OCI-M1 (cell line): Measurements from ENCODE around the gene UBASH3B.
A peak's percentile ranks its signal among the peaks of the same experiment; 100 is the strongest.

Experiments
- DNase-seq: peaks from one replicate; lab custom pipeline; 2025; lab: John Stamatoyannopoulos, UW

Gene UBASH3B

DNA sequence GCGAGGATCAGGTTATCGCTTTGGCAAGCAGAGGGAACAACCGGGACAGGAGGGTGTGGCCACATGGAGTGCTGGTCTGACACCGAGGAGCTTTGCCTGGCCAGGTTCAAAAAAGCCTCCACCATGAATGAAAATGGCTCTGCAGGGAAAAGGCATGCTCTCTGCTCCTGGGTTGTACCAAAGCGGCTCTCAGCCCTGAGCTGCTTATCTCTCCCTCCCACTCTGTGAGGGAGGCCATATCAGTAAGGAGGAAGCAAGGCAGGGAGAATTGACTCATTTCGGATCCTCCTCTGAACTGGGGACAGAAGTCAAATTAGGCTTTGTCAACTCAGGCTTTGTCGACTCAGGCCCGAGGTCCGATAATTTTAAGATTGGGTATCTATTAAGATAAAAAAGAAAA, 99.9 kb downstream of the UBASH3B start:
- DNase-seq: peak; percentile 94

DNA sequence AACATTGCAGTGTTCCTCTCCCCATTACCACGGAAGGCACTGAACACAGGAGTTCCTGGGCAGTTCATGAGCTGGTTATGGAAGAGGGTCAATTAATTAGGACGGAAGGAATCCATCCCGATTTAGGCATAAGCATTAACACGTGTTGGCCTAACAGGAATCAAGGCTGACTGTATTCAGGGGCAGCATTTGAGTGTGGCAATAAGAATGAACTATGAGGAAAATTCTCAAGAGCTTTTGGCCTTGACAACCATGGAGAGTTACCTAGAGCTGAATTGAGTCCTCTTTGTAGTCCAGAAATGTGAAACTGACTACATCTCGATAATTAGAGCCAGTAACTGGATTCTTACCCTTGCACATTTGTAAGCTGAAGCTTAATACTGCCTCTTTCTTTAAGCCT, 100.4 kb downstream of the UBASH3B start:
- peak; percentile 65 for DNase-seq

DNA sequence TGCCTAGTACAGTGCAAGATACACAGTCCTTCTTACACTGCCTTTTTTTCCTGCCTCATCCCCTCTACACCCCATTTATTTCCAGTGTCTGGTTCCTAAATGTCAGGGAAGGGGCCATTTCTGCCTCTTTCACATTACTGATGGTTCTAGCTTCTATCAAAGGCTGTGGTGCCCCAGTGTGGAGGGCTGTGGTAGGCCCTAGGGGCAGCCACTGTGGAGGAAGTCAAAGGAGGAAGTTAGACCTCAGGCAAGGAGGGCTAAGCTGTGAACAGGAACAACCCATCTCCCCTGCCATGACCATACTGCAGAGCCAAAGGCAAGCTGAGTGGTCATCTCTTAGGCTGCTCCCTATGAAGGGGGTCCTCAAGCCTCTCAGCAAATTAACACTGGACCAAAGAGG, 100.9 kb downstream of the UBASH3B start:
- peak; percentile 92 for DNase-seq

DNA sequence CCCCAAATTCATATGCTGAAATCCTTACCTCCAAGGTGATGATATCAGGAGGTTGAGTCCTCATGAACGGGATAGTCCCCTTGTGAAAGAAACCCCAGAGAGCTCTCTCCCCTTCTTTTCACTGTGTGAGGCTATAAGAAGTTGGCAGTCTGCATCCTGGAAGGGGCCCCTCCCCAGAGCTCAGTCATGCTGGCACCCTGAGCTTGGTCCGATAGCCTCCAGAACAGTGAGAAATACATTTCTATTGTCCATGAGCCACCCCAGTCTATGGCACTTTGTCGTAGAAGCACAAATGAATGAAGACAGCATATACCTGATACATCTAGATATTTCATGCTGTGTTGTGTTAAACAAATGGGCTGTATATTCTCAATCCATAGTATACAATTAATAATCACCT, 101.7 kb downstream of the UBASH3B start:
- DNase-seq: no peak

DNA sequence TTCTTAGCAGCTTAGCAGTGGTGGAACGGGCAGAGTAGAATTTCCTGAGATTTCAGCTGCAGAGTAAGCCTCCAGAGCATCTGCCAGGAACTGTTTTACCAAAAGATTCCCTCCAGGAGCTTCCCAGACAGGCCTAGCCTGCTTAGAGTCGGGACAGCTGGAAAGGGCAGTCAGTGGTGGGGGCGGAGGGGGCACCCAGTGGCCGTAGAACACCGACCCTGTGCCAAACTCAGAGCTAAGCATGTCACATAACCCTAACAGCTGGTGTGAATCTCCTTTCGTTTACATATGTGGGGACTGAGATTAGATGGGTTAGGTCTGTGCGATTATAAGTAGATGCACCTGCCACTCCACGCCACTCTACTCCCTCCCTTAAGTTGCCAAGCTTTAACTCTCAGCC, 102.8 kb downstream of the UBASH3B start:
- no peak for DNase-seq

DNA sequence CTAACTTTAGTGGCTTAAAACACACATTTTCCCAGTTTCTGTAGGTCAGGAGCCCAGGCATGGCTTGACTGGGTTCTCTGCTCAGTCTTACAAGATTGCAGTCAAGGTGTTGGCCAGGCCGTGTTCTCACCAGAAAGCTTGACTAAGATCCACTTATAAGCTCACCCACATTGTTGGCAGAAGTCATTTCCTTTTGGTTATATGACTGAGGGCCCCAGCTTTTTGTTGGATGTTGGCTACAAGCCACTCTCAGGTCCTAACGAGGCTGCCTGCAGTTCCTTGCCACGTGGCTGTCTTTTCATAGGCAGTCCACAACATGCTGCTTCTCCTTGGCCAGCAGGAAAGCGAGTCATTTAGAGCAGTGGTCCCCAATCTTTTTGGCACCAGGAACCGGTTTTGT, 103.5 kb downstream of the UBASH3B start:
- DNase-seq: no peak

DNA sequence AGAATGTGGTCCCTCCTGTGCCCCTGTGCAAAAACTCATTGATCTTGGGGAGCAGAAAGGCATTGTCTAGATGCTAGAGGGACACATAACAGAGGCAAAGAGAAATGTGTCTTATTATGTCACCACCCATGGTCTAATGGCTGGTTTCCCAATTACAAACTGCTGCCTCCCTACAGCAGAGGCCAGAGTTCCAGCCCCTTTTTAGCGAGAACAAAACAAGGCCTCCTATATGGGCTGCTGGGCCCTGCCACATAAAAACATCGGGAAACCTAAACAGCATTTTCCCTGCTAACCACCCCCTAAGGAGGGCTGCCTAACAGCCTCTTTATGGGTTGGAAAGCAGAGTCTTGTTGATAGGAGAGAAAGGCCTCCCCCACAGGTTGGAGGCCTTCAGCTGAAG, 107.6 kb downstream of the UBASH3B start:
- DNase-seq: no peak

DNA sequence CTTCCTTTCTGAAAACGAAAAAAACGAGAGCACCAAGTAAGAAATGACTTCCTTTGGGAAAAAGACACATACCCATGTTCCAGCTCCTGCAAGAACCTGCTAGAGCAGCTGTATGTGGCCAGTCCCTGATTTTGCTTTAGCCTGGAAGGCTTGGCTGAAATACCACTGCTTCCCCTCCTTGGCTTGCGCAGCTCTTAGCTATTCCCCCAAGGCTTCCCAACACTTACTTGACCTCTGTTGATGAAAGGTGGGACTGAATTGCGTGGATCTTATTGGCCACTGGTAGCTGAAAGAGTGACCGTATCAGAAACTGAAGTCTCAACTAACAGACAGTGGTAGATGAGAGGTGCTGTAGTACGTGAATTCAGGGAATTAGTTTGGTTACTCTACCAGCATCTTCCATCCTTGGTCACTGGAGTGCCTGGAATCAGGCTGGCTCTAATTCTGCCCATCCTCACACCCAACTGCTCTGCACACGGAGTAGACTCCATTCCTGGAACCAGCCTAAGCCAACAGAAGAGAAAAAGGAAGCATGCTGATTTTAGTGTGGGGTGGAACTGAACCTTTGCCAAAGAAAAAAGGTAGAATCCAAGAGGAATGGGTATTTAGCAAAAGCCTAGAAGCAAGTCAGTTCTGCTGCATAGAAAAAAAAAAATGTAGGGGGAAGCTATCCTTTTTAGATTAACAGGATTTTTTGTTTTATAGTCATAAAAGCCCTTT, 109.0 kb downstream of the UBASH3B start:
- DNase-seq: no peak

DNA sequence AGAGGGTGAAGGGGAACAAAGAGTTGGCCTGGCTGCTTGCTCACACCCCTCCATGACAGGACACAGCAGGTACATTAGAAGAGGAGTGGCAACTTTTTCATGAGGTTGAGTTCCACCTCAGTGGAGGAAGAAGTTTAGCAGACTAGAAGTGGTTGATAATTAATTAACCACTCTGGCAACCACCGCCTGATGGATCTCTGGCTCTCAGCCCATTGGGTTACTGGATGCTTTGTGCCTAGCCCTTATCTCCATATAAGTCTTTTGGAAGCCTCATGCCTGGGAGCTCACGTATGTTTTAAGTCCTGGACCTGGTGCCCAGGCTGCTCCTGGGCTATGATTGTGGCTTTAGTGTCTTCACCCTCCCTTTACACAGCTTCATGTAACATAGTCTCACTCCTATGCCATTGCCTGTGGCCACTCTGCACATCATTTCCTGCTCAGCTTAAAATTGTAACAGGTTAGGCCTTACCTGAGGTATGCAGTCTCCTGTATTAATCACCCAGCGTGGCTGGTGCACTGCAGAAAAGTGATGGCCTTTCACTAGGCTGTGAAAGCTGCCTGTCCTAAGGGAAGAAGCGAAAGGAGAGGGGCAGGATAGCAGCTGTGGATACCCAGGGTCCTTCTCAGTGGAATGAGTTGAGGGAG, 110.1 kb downstream of the UBASH3B start:
- no peak for DNase-seq

DNA sequence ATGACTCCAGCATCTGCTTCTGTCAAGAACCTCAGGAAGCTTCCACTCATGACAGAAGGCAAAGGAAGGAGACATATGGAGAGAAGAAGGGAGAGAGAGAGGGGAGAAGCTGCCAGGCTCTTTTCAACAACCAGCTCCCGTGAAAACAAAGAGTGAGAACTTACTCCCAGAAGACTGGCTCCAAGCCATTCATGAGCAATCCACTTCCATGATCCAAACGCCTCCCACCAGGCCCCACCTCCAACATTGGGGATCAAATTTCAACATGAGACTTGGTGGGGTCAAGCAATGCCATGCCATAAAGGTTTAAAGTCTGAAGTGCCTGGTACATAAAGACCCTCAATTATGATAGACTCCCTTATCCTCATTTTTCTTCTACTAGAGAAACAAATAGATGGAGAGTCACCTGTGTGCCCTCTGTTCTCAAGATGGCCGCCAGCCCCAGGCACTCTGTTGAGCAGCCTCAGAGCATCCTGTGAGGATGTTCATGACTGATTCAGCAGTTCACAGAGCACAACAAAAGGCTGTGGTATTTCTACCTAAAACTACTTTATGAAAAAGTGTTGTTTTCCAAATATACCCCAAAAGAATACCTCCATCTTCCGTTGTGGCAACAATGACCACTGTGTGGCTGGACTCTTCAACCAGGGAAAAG, 113.7 kb downstream of the UBASH3B start:
- DNase-seq: no peak

DNA sequence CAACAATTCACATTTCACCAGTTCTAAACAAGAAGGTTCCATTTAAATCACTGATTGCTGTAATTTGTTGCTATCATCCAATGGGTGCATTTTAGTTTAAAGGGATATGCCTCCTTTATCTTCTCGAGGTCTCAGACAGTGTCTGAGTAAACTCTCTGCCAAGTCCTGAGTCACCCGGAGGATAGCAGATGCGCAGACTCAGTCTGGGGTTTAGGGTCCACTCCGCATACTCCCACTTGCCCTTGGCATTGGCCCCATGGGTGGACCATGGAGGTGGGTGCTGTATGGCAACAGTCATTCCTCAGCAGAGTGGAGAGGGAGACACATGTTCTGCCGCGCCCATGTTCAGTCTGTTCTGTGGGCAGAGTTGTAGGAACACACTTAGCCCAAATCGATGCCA, 117.4 kb downstream of the UBASH3B start:
- DNase-seq: no peak

DNA sequence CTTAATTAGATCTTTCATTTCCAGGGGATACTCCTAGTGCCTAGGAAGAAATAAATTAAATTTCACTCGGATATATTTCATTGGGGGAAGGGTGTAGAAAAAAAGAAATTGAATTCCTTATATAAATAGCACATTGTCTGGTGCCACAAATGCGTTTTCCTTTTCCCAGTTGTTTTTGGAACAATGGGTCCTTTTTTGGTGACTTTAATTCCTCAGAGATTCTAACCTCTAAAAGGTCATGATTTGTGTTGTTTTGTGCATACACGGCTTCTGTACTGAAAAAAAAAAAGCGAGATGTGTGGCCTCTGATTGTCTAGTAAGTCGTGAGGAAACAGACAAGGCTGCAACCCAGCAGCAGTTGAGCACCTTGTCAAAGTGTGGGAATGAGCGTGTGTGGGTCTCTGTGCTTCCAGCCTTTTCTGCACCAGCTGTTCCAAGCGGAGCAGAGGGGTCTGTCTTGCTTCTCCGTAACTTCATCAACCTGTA, 118.3 kb downstream of the UBASH3B start:
- no peak for DNase-seq

DNA sequence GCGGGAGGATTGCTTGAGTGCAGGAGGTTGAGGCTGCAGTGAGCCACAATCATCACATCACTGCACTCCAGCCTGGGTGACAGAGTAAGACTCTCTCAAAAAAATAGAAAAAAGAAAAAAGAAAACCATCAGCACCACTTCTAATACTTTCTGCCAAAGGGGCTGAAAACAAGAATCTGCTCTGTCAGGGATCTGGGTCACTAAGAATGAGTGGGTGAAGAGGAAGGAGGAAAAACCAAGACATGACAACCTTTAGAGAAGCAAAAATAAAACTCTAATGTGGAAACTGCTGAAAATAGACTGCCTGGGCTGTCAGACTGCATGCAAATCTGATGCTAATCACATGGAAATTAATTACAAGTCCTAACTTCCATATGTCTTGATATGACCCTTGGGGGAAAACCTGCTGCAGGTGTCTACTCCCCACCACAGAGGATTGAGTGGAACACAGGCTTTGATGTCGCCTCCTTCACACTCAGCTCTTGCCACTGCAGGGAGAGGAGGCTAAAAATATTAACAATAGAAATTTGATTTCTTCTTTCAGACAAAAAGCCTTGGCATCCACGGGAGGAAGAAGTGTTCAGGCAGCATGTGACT, 120.3 kb downstream of the UBASH3B start:
- no peak for DNase-seq

DNA sequence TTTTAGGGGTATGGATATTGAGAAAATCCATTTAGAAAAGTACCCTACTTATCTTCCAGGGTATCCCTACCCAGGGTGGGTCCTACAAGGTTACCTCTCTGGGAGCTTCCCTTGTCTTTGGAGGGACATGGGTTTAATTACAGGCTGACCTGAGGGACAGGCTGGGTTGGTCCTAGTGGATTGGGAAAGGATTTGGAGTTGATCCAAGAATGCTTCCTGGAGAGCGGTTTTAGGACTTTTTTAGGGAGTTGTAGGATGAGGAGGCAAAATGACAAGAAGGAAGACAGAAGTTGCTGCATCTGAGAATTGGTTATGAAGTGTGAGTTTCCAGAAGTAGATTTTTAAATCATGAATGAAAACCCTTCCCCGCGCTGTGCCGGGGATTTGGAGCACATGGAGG, 121.0 kb downstream of the UBASH3B start:
- DNase-seq: no peak

DNA sequence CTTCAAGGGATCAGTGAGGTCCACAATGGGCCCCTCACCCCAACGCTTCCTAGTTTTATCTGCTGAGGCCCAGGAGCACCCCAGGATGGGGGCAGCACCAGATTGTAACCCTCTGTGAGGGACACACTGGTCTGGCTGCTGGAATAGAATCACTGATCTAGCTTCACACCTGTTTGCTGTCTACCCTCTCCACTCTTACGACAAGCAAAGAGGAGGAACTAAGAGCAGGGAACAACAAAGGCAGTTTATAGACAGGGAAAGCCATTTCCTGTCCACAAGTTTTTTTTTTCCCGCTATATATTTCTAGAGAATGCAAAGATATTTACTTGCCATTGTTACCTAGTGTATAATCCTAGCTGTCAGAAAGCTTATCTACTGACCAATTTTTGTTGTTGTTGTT, 121.8 kb downstream of the UBASH3B start:
- no peak for DNase-seq

DNA sequence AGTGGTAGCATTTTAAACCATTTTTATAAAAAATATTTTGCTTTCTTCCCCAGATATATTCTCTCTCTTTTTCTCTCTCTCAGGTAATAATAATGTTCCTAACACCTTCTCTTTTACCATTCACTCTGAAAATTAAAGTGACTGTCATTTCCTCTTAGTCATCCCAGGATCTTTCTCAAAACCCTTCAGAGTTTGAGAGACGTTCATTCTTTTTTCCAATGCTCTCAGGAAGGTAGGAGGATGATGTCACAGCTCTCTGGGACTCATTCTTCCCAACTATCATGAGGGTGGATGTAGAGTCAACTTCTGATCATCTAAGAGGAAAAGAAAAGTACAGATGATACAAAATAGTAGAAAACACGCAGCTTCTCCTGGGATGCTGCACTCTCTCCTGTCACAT, 122.6 kb downstream of the UBASH3B start:
- DNase-seq: no peak

DNA sequence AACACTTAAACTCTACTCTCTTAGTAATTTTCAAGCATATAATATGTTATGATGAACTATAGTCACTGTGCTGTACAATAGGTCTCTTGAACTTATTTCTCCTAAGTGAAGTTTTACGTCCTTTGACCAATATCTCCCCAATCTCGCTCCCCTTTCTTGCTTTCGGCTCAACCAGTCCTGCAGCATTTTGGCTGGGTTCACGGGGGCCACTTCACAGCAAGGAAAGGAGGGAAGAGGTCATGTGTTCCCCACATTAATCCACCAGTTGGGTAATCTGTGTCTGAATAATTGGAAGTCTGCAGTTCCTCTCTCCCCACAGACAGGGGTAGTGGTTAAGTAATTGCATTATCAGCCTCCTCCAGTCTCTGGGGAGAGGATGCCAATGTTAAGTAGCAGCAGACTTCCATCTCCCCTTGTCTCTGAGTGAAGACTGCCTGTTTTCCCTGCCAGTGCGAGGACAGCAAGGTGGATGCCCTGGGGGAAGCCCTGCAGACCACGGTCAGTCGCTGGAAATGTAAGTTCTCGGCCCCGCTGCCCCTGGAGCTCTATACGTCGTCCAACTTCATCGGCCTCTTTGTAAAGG, 123.6 kb downstream of the UBASH3B start:
- DNase-seq: peak; percentile 15

DNA sequence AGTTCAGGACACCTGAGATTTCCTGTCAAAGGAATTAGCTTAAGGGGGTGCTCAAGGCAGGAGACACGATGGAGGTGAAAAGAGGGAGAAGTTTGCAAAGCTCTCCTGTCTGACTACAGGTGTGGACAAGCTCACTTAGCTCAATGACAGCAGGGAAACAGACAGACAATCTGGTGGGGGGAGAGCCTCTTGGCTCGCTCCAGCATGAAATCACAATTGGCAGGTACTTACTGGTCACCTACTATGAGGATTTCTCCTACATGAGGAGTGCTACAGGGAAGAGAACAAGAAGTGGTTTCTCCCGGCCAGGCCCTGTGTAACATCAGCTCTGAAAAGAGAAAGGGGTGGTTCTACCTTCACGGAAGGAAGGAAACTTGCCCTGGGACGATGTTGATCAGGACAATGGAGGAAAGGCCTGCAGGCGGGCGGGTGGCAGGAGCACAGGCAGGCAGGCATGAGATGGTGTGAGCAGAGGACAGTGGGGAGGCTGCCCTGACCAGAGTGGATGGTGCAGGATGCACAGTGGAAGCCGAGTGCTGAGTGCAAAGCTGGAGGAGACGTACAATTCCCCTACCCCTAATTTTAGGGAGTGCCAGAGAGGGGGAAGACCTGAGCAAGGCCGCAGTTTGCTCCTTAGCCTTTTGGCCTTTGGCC, 124.9 kb downstream of the UBASH3B start:
- DNase-seq: no peak

DNA sequence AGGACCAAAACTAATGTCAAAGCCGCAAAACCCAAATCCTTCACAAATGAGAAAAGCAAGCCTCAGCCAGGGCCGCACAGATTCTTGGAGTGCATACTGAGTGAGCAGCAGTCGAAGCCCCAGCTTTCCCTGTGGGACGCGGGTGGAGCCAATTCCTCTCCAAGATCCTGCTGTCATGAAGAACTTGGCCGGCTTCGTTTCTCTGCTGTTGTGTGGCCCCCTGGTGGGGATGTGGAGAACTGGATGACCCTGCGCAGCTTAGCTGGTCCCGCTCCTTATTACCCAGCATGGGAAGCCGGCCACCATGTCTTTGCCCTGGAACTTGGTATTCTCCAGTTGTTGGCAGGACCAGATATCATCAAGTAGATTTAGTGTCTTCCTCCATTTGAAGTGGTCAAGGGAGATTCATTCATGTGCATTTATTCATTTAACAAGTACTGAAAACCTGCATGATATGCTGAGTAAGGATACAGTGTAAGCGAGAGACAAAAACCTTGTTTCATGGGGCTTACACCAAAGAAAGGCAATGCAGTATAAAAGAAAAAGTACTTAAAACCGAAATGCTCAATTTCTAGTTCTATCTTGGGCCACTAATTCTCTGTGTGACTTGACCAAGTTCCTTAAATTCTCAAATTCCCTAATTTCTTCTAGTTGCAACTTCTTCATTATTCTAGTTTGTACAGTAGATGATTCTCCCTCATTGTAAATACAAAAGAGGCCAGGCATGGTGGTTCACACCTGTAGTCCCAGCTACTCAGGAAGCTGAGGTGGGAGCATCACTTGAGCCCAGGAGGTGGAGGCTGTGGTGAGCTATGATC, 126.1 kb downstream of the UBASH3B start:
- peak; percentile 85 for DNase-seq

DNA sequence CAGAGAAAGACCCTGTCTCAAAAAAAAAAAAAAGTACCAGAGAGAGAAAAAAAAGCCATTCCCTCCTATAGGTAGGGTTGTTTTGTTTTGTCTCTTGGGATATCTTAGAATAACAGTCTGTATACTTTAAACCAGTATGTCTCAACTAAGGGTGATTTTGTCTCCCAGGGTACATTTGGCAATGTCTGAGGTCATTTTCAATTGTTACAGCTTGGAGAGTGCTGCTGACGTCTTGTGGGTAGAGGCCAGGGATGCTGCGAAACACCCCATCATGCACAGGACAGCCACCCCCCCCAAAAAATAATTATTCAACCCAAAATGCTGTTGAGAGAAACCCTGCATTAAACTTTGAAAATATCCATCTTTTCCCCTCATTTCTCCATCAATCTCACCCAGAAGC, 126.7 kb downstream of the UBASH3B start:
- DNase-seq: no peak

DNA sequence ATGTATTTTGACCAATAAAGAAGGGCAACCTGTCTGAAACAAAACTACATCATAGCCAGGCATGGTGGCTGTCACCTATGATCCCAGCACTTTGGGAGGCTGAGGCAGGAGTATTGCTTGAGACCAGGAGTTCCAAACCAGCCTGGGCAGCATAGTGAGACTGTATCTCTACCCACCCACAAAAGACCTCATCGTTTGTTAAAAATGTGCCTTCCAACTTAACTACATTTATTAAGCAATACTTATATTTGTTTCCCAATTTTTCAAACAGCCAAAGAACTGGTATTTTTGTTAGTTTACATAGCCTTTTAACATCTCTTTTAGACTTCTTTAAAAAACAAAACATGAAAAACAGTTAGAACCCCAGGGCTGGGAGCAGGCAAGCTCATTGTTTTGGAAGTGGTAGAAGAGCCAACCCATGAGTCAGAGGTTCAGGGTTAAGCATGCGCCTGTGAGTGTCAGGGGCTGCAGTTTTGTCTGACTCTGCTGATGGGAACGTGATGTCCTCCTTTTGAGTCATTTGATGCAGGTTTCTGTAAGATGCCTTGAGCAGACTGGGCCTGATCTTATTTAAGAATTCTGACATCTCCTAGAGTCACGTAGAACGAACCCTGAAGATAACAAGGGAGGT, 128.9 kb downstream of the UBASH3B start:
- DNase-seq: no peak
